Retinal pigment epithelial cell (primary cell): ENCODE results near the gene EBF4.

Source experiments
- DNase-seq: peaks from one replicate; pipeline ENCODE4 v3.0.0-alpha.2; 2010; ENCODE audit warnings: low read depth
- H3K4me3 ChIP-seq: 2 replicates; pipeline ENCODE4 v1.5.1; 2011; ENCODE audit warnings: mild to moderate bottlenecking, low read length, control low read depth, moderate library complexity
- CTCF ChIP-seq: conservative IDR thresholded peaks from 2 replicates; pipeline ENCODE4 v1.5.1; 2011; ENCODE audit warnings: low read depth, low read length, control low read depth, inconsistent platforms

EBF4 gene

GRCh38 chr20:2713285-2713684 lies 20.7 kb downstream of the EBF4 start:
- H3K4me3 ChIP-seq = no peak overlapping the region
- TF ChIP-seq CTCF = no peak
- DNase-seq = no peak

DNA sequence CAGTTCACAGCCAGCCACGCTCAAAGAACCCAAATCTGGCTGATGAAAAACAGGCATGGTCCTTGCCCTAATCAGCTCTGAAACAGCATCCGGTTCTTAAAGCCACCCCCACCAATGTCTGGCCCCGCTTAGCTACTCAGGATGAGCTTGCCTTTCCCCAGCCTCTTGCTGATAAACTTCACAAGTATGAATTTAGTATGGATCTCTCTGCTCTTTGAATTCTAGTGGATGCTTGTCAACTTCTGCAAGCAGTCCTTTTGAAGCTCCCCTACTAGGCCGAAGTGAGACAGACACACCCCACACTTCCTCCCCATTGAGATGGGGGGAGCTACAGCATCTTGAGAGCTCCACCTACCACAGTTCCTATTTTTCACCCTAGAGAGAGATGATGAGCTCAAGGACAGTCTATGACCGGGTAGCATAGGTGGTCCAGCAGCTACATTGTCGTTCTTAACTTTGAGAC lies 36.7 kb downstream of the EBF4 start:
- no peak for TF ChIP-seq CTCF
- H3K4me3 ChIP-seq = no peak overlapping the region
- no peak for DNase-seq

DNA sequence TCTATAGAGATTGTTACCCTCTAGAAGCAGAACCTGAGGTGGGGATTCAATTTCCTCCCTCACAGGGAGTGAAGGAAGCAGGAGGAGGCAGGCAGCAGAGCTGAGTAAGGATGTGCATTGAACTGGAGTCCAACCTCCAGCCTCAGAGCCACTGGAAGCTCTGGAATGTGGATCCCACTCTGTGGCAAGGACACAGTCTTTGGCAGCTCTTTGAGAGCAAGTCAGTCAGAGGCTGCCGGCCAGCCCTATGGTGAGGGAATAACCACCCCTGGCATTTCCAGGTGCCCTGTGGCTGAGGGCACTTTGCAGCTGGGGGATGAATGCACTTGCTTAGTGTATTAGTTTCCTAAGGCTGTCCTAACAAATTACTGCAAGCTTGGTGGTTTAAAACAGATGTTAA lies 37.2 kb downstream of the EBF4 start:
- no peak overlapping the region for H3K4me3 ChIP-seq
- no peak for DNase-seq
- no peak for TF ChIP-seq CTCF

- TF ChIP-seq CTCF = no peak
- DNase-seq = no peak
- no peak overlapping the region for H3K4me3 ChIP-seq
These were observed 42.3 kb downstream of the EBF4 start for GRCh38 chr20:2734899-2735298.

DNA sequence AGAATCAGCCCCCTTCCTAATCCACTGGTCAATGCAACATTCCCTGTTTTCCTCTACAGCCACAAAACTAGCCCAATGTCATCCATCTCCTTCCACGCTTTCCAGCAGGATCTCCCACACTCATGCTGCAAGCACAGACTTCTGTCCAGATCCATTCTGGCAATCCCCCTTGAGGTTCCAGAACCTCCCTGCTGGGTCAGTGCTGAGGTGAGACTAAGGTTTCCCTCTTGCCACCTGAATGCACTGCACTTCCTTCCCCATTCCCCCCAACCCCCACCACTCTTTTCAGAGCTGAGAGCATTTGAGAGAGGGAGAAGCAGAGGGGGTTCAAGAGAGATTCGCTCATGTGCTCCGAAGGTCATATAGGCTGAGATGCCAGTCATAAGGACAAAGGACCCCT lies 43.9 kb downstream of the EBF4 start:
- no peak overlapping the region for H3K4me3 ChIP-seq
- DNase-seq = no peak
- TF ChIP-seq CTCF = no peak

GRCh38 chr20:2738331-2739041 lies 45.9 kb downstream of the EBF4 start:
- no peak for DNase-seq
- TF ChIP-seq CTCF = no peak
- no peak overlapping the region for H3K4me3 ChIP-seq

DNA sequence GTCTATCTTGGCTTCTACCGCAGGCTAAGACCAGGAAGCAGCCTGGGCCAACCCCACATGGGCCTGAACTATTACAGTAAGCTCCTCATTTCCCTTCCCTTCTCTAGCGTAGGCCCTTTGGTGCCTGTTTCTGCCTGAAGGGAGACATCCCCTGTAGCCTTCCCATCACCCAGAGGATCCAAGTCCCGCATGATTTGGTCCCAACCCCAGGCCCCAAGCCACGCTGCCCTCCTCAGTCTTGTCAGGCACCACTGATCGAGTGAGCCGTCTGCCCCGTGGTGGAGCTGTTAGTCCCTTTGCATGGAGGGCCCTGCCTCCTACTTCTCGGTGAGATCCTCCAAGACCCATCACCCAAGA lies 46.4 kb downstream of the EBF4 start:
- TF ChIP-seq CTCF = no peak
- H3K4me3 ChIP-seq = no peak overlapping the region
- no peak for DNase-seq
